ENCODE results near the gene GJA10. TPM values are rescaled to one million over a fixed set of nuclear protein-coding genes. Genes with fewer than 3 reads are reported as not detected.

Gene GJA10
- total RNA-seq, 8 experiments from 2014 or later, result 0.18 to 1.2 (median 0.30) TPM; not detected in 4

DNA sequence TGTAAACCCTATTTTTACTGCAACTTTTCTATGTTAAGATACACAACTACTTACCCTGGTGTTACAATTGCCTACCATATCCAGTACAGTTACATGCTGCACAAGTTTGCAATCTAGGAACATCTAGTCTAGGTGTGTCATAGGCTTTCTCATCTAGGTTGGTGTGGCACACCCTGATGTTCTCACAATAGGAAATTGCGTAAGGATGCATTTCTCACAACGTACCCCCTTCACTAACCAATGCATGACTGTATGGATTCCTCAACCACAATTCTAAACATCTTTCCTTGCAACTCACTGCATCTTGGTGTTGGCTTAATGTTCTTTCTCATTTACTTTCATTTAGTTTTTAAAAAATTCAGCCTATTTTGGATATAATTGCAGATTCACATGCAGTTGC lies 31.6 kb downstream of the GJA10 start:
- Histone ChIP-seq H3K4me1 (replicated peaks in 1 of 2) (peaks cover 0 to 15% of the 10 kb centered on the region in 2 donors), H3K4me3 (no peak overlapping the region), H3K27ac (no peak overlapping the region)
- in situ Hi-C loops (cut with MboI; ENCODE audit: low pct_unique_long_range_greater_than_20kb in 2 of 9, low sequenced_read_pairs in 9 of 9, unreplicated experiment in 9 of 9), result loop anchor here in 5 of 9 experiments (25.0 kb wide), 2 partner anchors 361 to 561 kb away; partner anchors contain the start of gene BACH2 (in 1 of the 5)
- no peak for ATAC-seq (replicated peaks in 6 of 8)
- WGBS, 10 experiments, result 31 to 100% (median 73%) methylated on average over 1 to 2 of the region's 2 CpGs; no CpG with 5 or more reads in 2 of the 10 experiments

DNA sequence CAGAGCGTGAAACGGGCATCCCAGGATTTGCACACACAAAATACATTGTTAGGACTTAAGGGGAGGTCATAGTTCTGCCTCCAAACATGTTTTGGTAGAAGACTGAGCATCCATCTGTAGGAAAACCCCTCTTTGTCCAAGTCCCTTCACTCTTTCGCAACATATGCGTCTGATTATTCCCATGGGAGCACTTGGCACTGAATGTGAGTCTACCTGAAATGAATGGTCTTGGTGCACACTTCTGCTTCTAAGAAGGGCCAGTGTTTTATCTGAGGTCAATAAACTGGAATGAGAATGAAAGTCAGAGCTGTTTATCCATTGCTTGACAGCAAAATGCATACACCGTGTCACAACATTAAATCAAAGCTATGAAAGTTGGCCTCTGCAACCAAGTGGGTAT lies 33.0 kb downstream of the GJA10 start:
- 39 to 100% (median 82%) methylated on average over 1 to 4 of the region's 5 CpGs; no CpG with 5 or more reads in 1 of the 10 experiments for WGBS, 10 experiments
- peak in 1 of 8 experiments; percentile 56 for ATAC-seq (replicated peaks in 6 of 8)
- in situ Hi-C loops (cut with MboI; ENCODE audit: low pct_unique_long_range_greater_than_20kb in 2 of 9, low sequenced_read_pairs in 9 of 9, unreplicated experiment in 9 of 9), result loop anchor here in 5 of 9 experiments (25.0 kb wide), 2 partner anchors 360 to 560 kb away; partner anchors contain the start of gene BACH2 (in 1 of the 5)

DNA sequence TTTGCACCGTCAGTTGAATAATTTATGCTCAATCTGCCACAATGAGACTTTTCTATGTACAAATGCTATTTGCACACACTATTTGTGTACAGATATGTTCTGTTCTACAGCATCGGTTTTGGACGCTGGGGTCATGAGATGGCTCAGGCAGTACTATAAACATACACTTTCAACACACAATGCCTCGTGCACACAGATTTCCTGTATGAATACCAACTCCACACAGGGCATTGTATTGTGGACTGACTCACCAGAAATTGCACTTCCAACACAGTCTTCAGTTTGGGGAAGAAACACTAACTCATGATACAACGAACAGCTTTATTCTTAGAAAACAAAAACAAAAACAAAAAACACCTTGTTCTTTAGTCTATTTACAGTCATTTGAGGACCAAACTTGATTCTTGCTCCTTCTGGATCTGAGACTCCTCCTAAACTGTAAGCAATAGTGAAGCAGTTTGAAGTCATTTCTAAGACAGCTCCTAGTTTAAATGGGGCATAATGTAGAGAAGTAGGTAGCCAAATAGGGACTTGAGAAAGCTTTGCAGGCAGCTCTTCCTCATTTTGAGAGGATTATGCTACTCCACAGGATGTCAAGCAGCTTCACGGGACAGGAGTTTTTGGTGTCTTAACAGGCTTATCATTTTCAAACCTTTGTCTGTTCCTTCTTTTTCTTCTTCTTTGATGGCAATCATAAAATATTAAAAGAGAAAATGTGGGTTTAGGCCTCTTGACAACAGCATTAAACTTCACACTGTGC lies 33.7 kb downstream of the GJA10 start:
- Histone ChIP-seq H3K4me3 (no peak overlapping the region), H3K4me1 (replicated peaks in 1 of 2) (peaks cover 0 to 15% of the 10 kb centered on the region in 2 donors), H3K27ac (no peak overlapping the region)
- ATAC-seq (replicated peaks in 6 of 8), result peak in 5 of 8 experiments; percentile 59 to 74 (median 64)
- in situ Hi-C loops (cut with MboI; ENCODE audit: low pct_unique_long_range_greater_than_20kb in 2 of 9, low sequenced_read_pairs in 9 of 9, unreplicated experiment in 9 of 9), result loop anchor here in 5 of 9 experiments (25.0 kb wide), 2 partner anchors 359 to 559 kb away; partner anchors contain the start of gene BACH2 (in 1 of the 5)
- 28 to 87% (median 79%) methylated on average over 1 to 6 of the region's 6 CpGs for WGBS, 10 experiments

More for the DNA sequence above, 33.0 kb downstream of the GJA10 start:
- Histone ChIP-seq H3K4me1 (replicated peaks in 1 of 2) (peaks cover 0 to 15% of the 10 kb centered on the region in 2 donors), H3K27ac (no peak overlapping the region), H3K4me3 (no peak overlapping the region)

DNA sequence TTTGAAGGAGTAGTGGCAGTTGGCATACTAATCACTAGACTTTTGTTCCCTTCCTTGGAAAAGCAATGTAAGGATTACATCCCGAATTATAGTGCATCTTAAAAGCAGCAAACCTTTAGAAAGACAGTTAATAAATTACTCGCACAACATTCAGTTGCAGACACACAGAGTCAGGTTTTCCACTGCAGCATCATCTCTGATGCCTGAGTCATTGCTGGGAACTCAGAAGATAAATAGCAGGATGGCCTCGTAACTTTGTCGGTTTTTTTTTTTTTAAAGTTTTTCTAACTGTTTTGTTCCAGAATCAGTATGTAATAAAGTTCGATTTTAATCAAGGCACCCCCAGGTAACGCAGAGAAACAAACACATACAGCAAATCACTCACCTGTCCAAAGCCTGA lies 34.3 kb downstream of the GJA10 start:
- ATAC-seq (replicated peaks in 6 of 8), result peak in 1 of 8 experiments; percentile 28
- in situ Hi-C loops (cut with MboI; ENCODE audit: low pct_unique_long_range_greater_than_20kb in 2 of 9, low sequenced_read_pairs in 9 of 9, unreplicated experiment in 9 of 9), result loop anchor here in 5 of 9 experiments (25.0 kb wide), 2 partner anchors 359 to 559 kb away; partner anchors contain the start of gene BACH2 (in 1 of the 5)
- Histone ChIP-seq H3K4me3 (no peak overlapping the region), H3K27ac (no peak overlapping the region), H3K4me1 (replicated peaks in 1 of 2) (peaks cover 0 to 15% of the 10 kb centered on the region in 2 donors)
- WGBS, 10 experiments, result 26 to 80% (median 68%) methylated on average over 1 to 6 of the region's 6 CpGs

DNA sequence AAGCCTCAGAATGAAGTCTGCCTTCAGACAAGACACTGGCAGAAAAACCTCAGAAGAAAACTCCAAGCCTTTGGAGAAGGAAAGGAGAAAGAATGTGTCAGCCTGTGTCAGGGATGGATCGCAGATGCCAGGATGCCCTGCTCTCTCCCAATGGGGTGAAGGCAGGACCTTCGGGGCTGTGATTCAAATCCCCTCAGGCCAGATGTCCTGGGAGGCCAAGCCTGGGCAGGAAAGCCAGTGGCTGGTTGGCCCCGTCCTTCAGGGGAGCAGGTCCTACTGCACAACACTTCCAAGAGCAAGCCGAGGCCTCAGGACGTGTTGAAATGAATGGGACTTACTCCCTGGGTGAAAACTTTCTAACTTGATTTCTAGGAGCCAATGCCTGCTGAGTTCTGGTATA lies 36.5 kb downstream of the GJA10 start:
- H3K4me1 ChIP-seq (replicated peaks in 1 of 2), result peaks cover 0 to 15% of the 10 kb centered on the region in 2 donors
- H3K27ac ChIP-seq, result no peak overlapping the region
- in situ Hi-C loops (cut with MboI; ENCODE audit: low pct_unique_long_range_greater_than_20kb in 2 of 9, low sequenced_read_pairs in 9 of 9, unreplicated experiment in 9 of 9), result loop anchor here in 7 of 9 experiments (10.0 to 25.0 kb wide), 4 partner anchors 357 to 557 kb away; partner anchors contain the start of gene BACH2 (in 1 of the 7)
- H3K4me3 ChIP-seq, result no peak overlapping the region
- WGBS, 10 experiments, result 57 to 100% (median 88%) methylated on average over 1 to 3 of the region's 5 CpGs; no CpG with 5 or more reads in 4 of the 10 experiments
- no peak for ATAC-seq (replicated peaks in 6 of 8)

DNA sequence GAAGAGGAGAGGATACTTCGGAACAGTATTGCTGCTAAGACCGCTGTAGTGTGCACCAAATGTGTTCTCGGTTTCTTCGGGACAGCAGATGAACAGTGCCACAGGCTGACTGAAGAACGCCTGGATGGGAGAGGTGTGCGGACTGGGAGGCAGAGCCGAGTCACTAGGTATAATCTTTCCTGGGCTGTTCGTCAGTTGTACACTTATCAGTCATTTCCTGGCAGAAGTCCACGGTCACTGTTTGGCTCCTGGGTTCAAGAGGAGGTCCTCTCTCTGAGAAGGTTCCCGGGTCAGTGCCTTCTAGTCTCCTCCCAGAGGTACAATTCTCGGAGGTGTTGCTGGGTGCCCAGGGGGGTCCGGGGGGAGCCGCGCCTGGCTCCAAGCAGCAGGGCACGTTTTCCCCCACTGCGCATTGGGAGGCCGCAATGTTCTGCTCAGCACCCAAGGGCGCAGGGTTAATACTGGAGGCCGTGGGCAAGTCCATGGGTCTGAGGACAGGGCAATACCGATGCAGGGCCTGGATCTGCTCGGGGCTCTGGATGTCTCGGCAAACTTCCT lies 38.1 kb downstream of the GJA10 start:
- no peak for ATAC-seq (replicated peaks in 6 of 8)
- in situ Hi-C loops (cut with MboI; ENCODE audit: low pct_unique_long_range_greater_than_20kb in 2 of 9, low sequenced_read_pairs in 9 of 9, unreplicated experiment in 9 of 9), result loop anchor here in 7 of 9 experiments (10.0 to 25.0 kb wide), 4 partner anchors 355 to 555 kb away; partner anchors contain the start of gene BACH2 (in 1 of the 7)
- H3K4me3 ChIP-seq, result no peak overlapping the region
- 78 to 100% (median 96%) methylated on average over 1 to 9 of the region's 22 CpGs; no CpG with 5 or more reads in 2 of the 10 experiments for WGBS, 10 experiments
- peaks cover 0 to 9% of the 10 kb centered on the region in 2 donors for H3K4me1 ChIP-seq (replicated peaks in 1 of 2)
- no peak overlapping the region for H3K27ac ChIP-seq

DNA sequence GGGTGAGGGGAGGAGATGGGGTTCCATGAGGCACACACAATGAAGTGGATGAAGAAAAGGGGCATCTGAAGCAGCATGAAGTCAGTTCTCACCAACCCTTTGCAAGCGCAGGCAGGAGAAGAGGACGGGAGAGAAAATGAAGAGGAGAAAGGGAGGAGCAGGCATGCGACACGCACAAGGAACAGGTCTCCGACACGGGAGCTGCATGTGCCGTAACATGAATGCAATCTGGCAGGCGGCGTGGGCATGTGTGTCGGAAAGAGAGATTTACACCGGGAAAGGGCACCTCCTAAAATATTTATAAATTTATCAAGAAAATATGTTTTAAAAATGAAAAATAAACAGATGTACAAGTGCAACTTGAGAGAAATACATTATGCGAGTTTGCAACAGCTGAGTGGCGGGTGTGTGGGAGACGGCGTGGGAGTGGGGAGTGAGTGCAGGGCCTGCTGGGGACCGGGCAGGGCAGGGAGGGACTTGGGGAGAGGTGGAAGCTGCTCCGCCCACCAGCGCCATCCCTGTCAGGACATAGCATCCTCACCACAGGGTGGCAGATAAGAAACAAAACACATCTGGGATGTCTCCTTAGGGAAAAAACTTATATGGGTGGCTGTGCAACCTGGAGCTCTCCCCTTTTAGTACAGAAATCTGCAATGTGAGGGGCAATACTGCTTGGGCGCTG lies 40.6 kb downstream of the GJA10 start:
- in situ Hi-C loops (cut with MboI; ENCODE audit: low pct_unique_long_range_greater_than_20kb in 2 of 9, low sequenced_read_pairs in 9 of 9, unreplicated experiment in 9 of 9), result loop anchor here in 7 of 9 experiments (10.0 to 25.0 kb wide), 4 partner anchors 352 to 552 kb away; partner anchors contain the start of gene BACH2 (in 1 of the 7)
- 72 to 100% (median 90%) methylated on average over 1 to 11 of the region's 19 CpGs; no CpG with 5 or more reads in 1 of the 10 experiments for WGBS, 10 experiments
- no peak for ATAC-seq (replicated peaks in 6 of 8)
- no peaks in the 10 kb centered on the region for H3K4me1 ChIP-seq (replicated peaks in 1 of 2)
- H3K4me3 ChIP-seq, result no peak overlapping the region
- no peak overlapping the region for H3K27ac ChIP-seq

DNA sequence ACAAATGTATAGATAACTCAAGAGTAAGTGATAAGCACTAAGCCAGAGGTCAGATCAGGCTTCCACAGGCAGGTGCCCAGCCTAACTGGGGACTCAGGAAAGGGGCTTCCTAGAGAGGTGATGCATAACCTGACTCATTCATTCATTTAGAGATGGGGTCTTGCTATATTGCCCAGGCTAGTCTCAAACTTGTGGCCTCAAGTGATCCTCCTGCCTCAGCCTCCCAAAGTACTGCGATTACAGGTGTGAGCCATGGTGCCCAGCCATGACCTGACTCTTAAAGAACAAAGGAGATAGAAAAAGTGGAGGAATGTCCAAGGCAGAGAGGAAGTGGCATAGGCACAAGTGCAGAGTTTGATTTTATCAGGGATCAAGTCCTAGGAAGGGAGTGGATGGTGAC lies 41.9 kb downstream of the GJA10 start:
- ATAC-seq (replicated peaks in 6 of 8), result no peak
- in situ Hi-C loops (cut with MboI; ENCODE audit: low pct_unique_long_range_greater_than_20kb in 2 of 9, low sequenced_read_pairs in 9 of 9, unreplicated experiment in 9 of 9), result loop anchor here in 7 of 9 experiments (10.0 to 25.0 kb wide), 4 partner anchors 351 to 551 kb away; partner anchors contain the start of gene BACH2 (in 1 of the 7)
- Histone ChIP-seq H3K27ac (no peak overlapping the region), H3K4me3 (no peak overlapping the region), H3K4me1 (replicated peaks in 1 of 2) (peaks cover 5 to 7% of the 10 kb centered on the region in 2 donors)
- WGBS, 10 experiments, result 83 to 100% (median 100%) methylated on average over 1 of the region's 1 CpG; no CpG with 5 or more reads in 7 of the 10 experiments

DNA sequence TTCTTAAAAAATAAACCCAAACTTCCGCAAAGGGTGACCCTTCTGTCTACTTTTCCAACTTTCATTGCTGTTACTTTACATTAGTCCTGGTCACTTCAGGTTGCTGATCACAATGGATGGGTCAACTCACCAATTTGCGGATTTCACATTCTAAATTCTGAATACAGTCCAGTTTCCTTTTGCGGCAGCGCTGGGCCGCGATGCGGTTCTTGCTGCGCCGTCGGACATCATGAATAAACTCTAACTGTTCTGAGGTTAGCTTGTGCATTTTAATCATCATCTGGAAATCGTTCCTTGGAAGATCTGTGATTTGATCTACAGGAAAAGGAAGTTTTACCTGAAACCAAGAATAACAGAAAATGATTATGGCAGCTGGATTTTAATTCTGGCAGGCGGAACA lies 43.7 kb downstream of the GJA10 start:
- WGBS, 10 experiments, result 60 to 100% (median 93%) methylated on average over 3 to 12 of the region's 12 CpGs; no CpG with 5 or more reads in 1 of the 10 experiments
- Histone ChIP-seq H3K4me1 (replicated peaks in 1 of 2) (peaks cover 12 to 15% of the 10 kb centered on the region in 2 donors), H3K4me3 (no peak overlapping the region), H3K27ac (no peak overlapping the region)
- in situ Hi-C loops (cut with MboI; ENCODE audit: low pct_unique_long_range_greater_than_20kb in 2 of 9, low sequenced_read_pairs in 9 of 9, unreplicated experiment in 9 of 9), result loop anchor here in 7 of 9 experiments (10.0 to 25.0 kb wide), 4 partner anchors 349 to 549 kb away; partner anchors contain the start of gene BACH2 (in 1 of the 7)
- no peak for ATAC-seq (replicated peaks in 6 of 8)

DNA sequence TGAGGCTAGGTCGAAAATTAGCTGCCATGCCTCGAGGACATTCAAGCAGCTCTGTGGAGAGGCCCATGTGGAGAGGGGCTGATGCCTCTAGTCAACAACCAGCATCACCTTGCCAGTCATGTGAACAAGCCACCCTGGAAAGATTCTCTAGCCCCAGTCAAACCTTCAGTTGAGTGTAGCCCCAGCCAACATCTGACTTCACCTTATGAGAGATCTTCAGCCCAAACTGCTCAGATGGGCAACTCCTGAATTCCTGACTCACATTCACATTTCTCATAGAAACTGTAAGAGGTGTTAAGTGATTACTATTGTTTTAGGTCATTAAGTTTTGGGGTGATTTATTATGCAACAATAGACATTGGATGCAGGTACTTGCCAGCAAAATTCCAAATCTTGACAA lies 44.9 kb downstream of the GJA10 start:
- WGBS, 10 experiments, result 40 to 100% (median 80%) methylated on average over 1 of the region's 2 CpGs; no CpG with 5 or more reads in 5 of the 10 experiments
- H3K27ac ChIP-seq, result no peak overlapping the region
- in situ Hi-C loops (cut with MboI; ENCODE audit: low pct_unique_long_range_greater_than_20kb in 2 of 9, low sequenced_read_pairs in 9 of 9, unreplicated experiment in 9 of 9), result loop anchor here in 7 of 9 experiments (10.0 to 25.0 kb wide), 4 partner anchors 348 to 548 kb away; partner anchors contain the start of gene BACH2 (in 1 of the 7)
- H3K4me3 ChIP-seq, result no peak overlapping the region
- H3K4me1 ChIP-seq (replicated peaks in 1 of 2), result peaks cover 12 to 15% of the 10 kb centered on the region in 2 donors
- ATAC-seq (replicated peaks in 6 of 8), result no peak

DNA sequence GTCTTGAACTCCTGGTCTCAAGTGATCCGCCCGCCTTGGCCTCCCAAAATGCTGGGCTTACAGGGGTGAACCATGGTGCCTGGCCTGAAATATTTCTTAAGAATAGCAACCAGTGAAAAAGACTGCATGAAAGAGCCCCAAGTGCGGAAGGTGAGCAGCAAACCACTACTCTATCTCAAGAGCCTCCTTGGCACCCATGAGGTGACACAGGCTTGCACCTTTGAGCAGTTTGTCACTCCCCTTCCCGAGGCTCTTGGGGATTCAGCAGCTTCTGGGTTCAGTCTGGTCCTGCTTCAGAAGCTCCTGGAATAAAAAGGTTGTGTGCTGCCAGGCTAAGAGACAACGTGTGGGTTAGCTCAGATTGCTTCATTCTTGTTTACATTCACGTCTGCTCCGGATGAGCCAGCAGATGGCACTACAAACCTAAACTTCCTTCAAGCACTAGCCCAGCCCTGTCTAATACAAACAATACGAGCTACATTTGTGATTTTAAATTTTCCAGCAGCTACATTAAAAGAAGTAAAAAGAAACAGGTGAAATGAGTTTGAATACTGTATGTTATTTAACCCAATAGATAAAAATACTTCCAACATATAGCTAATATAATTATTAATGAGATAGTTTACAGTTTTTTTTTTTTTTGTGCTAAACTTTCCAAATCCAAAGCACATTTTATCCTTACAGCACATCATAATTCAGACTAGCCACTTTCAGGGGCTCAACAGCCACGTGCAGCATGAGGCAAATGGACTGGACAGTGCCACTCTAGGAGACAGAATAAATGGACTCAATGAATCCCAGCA lies 46.2 kb downstream of the GJA10 start:
- in situ Hi-C loops (cut with MboI; ENCODE audit: low pct_unique_long_range_greater_than_20kb in 2 of 9, low sequenced_read_pairs in 9 of 9, unreplicated experiment in 9 of 9), result loop anchor here in 5 of 9 experiments (25.0 kb wide), 2 partner anchors 347 to 547 kb away; partner anchors contain the start of gene BACH2 (in 1 of the 5)
- peaks cover 12 to 15% of the 10 kb centered on the region in 2 donors for H3K4me1 ChIP-seq (replicated peaks in 1 of 2)
- no peak overlapping the region for H3K4me3 ChIP-seq
- 0 to 33% (median 0%) methylated on average over 1 to 8 of the region's 9 CpGs for WGBS, 10 experiments
- ATAC-seq (replicated peaks in 6 of 8), result peak; percentile 81 to 100 (median 96)
- H3K27ac ChIP-seq, result peak overlapping the region in 1 of 2 donors; percentile 59

Measured in motor neuron (in vitro differentiated cells).